Amygdala (tissue), 56 donors: ENCODE data around the gene GRIA1.
A peak's percentile ranks its signal among the peaks of the same experiment; 100 is the strongest.

Experiments used
- DNase-seq, 56 donors: peaks; one replicate each; lab custom pipeline; 2025; lab: John Stamatoyannopoulos, UW

The GRIA1 gene

GRCh38 chr5:153543288-153543687 is 52.8 kb downstream of the GRIA1 start:
- DNase-seq: no peak

- DNase-seq: no peak
Measured at GRCh38 chr5:153543959-153544470, 53.5 kb downstream of the GRIA1 start.

DNA sequence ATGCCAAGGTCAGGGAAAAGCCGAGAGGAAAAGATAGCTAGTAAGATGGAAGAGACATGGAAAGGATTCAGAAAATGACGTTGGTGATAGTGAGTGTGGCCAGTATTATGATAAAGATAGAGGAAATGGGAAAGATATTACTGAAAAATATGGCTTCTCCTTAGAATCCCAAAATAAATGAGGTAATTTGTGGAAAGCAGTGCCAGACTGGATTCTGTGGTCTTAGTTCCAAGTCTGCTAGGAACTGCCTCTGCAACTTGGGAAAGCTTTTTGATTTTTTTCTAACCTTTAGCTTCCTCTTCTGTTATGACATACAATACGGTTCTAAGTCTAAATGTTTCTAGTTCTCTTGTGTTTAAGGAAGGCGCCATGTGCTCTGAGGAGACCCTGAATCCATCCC is 54.2 kb downstream of the GRIA1 start:
- no peak for DNase-seq

GRCh38 chr5:153546566-153546965 is 56.1 kb downstream of the GRIA1 start:
- DNase-seq: no peak

- DNase-seq: no peak
Measured at GRCh38 chr5:153551537-153552079, 61.1 kb downstream of the GRIA1 start.

DNA sequence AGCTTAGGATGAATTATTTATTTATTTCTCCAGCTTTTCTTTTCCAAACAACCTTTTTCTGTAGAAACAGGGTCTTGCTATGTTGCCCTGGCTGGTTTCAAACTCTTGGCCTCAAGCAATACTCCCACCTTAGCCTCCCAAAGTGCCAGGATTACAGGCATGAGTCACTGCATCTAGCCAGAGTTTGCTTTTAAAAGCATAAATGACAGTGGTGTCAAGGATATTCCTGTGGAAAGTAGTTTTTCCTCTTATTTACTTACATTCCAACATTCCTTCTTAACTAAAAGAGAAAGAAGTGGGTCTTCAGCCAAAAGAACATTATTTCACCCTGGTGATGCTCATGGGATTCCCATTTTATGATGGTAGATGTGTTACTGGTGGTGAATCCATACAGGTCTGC is 62.4 kb downstream of the GRIA1 start:
- DNase-seq: no peak

GRCh38 chr5:153555420-153556114 is 65.1 kb downstream of the GRIA1 start:
- no peak for DNase-seq

- DNase-seq: no peak
Measured at GRCh38 chr5:153558957-153559356, 68.5 kb downstream of the GRIA1 start.

DNA sequence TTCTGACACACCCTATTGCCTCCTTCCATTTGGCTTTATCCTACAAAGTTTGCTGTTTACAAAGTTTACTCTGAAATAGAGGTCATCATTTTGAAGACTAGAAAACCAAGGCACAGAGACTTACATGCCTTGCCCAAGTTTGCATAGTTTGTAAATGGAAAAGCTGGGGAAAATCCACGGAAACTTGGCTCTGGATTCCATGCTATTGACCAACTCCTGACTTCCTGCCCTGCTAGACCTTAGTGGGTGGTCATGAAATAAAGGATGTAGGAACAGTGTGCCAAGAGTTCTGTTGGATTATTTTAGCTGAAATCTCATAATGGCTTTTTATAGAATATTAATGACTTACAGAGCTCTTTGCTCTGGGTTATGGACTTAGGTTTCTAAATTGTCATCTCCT is 69.5 kb downstream of the GRIA1 start:
- DNase-seq: no peak

- no peak for DNase-seq
Measured at GRCh38 chr5:153562189-153562588, 71.7 kb downstream of the GRIA1 start.

GRCh38 chr5:153565822-153566221 is 75.4 kb downstream of the GRIA1 start:
- DNase-seq: no peak

DNA sequence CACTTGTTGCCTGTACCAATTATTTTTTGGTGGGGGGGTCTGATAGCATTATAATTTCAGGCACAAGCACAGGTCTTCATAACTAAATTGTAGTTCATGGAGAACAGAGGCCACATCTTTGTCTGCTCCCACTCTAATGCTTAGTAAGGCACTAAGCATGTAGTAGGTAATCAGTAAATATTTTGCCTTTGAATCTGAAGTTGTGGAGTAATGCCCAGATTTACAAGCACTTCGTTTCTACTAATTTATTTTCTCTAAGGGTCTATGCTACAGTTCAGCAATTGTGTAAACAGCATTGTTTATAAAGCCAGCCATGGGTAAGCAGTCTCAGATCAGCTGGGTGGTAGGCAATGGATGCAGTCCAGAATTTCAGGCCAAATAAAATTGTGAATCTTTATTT is 78.6 kb downstream of the GRIA1 start:
- no peak for DNase-seq

DNA sequence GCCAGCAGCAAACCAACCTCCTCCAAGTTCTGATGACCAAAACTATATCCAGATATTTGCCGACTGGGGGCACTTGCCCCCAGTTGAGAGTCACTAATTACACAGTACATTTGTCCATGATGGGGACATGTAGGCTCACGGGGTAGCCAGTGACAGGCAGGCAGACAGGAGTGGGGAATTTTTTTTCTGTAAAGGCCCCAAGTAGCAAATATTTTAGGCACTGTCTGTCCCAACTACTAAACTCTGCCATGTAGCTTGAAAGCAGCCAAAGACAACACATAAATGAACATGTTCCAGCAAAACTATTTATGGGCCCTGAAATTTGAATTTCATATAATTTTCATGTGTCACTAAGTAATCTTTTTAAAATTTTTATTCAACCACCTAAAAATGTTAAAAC is 80.7 kb downstream of the GRIA1 start:
- no peak for DNase-seq

DNA sequence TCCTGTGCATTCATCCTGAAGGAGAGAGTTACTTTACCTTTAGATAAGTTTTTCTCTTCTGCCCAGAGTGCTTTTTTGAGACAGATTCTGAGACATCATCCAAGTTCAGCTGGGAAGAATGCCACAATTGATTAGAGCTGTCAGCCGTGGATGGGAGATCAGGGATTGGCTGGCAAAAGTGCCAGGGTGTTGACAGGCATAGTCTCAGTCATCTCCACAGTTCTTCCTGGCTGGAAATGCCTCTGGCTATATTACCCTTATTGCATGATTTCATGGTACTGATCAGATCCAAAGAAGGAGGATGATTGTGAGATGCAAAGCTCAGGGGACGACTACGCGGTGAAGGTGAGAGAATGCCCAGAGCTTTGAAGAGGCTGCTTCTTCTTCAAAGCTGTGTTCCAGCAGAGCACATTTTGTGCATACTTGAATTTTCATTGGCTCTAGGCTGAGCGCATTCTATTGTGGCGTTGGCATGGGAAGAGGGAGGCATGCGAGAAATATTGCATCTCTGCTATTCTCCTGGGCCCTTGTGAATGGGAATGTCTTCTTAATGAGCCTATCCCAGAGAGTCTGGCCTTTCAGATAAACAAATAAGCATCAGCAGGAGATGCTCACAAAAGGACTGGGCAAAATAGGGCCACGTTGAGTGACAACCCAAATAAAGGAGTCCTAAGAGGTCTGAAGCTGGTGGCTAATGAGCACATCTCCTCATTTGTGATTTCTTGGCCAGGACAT is 82.1 kb downstream of the GRIA1 start:
- DNase-seq: peak in 8 of 56 donors; percentile 5 to 36 (median 14)

GRCh38 chr5:153573326-153574033 is 83.0 kb downstream of the GRIA1 start:
- DNase-seq: no peak

DNA sequence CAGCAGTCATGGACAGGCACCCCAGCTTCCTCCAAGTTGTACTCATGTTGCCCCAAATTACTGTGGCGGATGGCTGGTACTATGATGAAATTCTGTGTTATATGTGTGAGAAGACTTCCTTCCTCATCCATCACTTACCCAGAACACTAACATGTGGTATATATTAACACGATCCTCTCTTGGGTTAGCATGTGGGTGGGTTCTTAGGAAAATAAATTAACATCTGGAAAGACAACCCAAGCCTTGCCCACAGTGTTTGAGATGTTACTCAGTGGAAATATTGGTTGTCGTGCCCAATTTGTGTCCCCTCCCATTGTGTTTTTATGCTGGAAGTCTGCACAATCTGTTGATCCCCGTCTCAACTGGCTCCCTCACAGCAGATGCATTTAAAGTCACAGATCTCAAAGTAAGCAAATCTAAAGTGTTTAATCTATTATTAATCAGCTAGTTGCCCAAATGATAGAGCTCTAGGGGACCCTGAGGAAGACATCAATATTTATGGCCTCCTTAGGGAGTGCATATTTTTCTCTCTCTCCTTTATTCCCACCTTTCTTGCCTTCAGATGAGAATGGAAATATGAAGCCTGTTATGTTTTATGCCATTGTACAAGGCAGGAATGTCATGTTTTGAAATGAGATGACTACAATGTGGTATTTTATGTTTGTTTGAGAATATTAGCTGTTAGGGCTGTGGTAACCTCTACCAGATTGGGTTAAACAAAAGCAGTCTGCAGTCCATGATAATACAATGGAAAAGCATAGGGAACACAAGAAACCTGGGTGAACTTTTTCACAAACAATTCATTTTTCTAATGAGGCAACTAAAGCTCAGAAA is 93.9 kb downstream of the GRIA1 start:
- no peak for DNase-seq

GRCh38 chr5:153584960-153585359 is 94.5 kb downstream of the GRIA1 start:
- no peak for DNase-seq

- DNase-seq: no peak
Measured at GRCh38 chr5:153585622-153586277, 95.3 kb downstream of the GRIA1 start.

- DNase-seq: no peak
Measured at GRCh38 chr5:153592081-153592480, 101.6 kb downstream of the GRIA1 start.

DNA sequence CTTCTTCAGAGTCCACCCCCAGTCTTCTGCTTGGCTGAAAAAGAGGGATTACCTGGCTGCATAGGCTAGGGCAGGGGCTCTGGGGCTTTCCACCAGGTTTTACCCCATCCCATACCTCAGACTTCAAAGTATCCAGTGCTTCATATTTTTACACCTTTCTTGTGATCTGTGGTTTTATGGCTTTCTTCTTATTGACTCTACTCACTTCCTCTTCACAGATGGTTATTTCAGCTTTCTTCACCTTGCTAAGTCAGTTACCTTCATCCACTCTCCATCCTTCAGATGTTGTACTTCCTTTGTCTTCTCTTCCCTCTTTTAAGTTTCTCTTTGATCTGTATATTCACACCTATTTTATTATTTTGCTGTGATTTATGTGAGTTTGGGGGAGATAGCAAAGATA is 104.3 kb downstream of the GRIA1 start:
- no peak for DNase-seq
